ENCODE measurements around the gene DNAAF2. TPM values are rescaled to one million over a fixed set of nuclear protein-coding genes. Genes with fewer than 3 reads are reported as not detected.

DNAAF2 gene
- total and polyA plus RNA-seq, 2 of the 13 experiments (the other 11 are each of a cell fraction or from before 2014, with no cell fraction given), result 6.1 to 13.6 TPM

GRCh38 chr14:49634547-49635334 lies at the start of gene DNAAF2 (continued):
- TF ChIP-seq AKNA (CRISPR knock-in tag; IDR thresholded peaks at IDR 0.05; ENCODE audit: borderline replicate concordance) (0 out of 2 replicates have a peak, but pooled peaks have one; percentile 33), DR1 (CRISPR knock-in tag; IDR thresholded peaks at IDR 0.05) (no peak), ZNF781 (CRISPR knock-in tag; IDR thresholded peaks at IDR 0.05; ENCODE audit: borderline replicate concordance, not compliant biosample characterization) (no peak), ZNF629 (CRISPR knock-in tag; conservative IDR thresholded peaks at IDR 0.05) (no peak), ARID2 (CRISPR knock-in tag; IDR thresholded peaks at IDR 0.05; ENCODE audit: borderline replicate concordance) (peak; percentile 68; the same call in 1 of the 2 replicates), MIXL1 (CRISPR knock-in tag; IDR thresholded peaks at IDR 0.05) (no peak), ZBTB43 (CRISPR knock-in tag; conservative IDR thresholded peaks at IDR 0.05) (peak; percentile 59), ZNF224 (CRISPR knock-in tag; IDR thresholded peaks at IDR 0.05) (no peak), MATR3 (CRISPR knock-in tag; IDR thresholded peaks at IDR 0.05) (no peak), ATF7-NPFF (CRISPR knock-in tag; IDR thresholded peaks at IDR 0.05; ENCODE audit: low read depth) (no peak; the same call in none of the 2 replicates), PRPF4 (IDR thresholded peaks at IDR 0.05; ENCODE audit: low read depth, low read length, poor library complexity, severe bottlenecking) (no peak), ZNF580 (CRISPR knock-in tag; IDR thresholded peaks at IDR 0.05; ENCODE audit: borderline replicate concordance, low read depth) (no peak), DNMT3B (CRISPR knock-in tag; conservative IDR thresholded peaks at IDR 0.05) (no peak), ZNF773 (CRISPR knock-in tag; IDR thresholded peaks at IDR 0.05; ENCODE audit: borderline replicate concordance) (no peak), CREB1 (IDR thresholded peaks at IDR 0.05) (peak; percentile 73; the same call in 1 of the 2 replicates), CREB1 (CRISPR knock-in tag; IDR thresholded peaks at IDR 0.05) (no peak), ZNF652 (CRISPR knock-in tag; IDR thresholded peaks at IDR 0.05; ENCODE audit: borderline replicate concordance, low read depth) (no peak), CREB3 (CRISPR knock-in tag; IDR thresholded peaks at IDR 0.05) (peak; percentile 66; the same call in 1 of the 2 replicates), EHMT2 (IDR thresholded peaks at IDR 0.05; ENCODE audit: borderline replicate concordance, low read depth, low read length) (no peak)
